Measurements from ENCODE around the gene ABCD1. TPM values are rescaled to one million over a fixed set of nuclear protein-coding genes. Genes with fewer than 3 reads are reported as not detected.

Gene ABCD1
- total and polyA plus RNA-seq, 2 experiments from 2014 or later, result 10.5 to 14.2 TPM

GRCh38 chrX:153771415-153772315, 47.0 kb downstream of the ABCD1 start:
- 81% methylated on average over 33 of the region's 37 CpGs for WGBS (ENCODE audit: low lambda C conversion rate, missing lambda C conversion rate)
- TF ChIP-seq EZH2 (IDR thresholded peaks at IDR 0.05; ENCODE audit: borderline replicate concordance) (no peak), CTCF (IDR thresholded peaks at IDR 0.05; ENCODE audit: poor library complexity) (no peak), EZH2phosphoT487 (IDR thresholded peaks at IDR 0.05; ENCODE audit: low read depth, severe bottlenecking, unreplicated experiment) (no peak)
- no peaks in the 10 kb centered on the region for H3K9me3 ChIP-seq (ENCODE audit: low read depth)

GRCh38 chrX:153772316-153773217, 47.9 kb downstream of the ABCD1 start:
- H3K4me3 ChIP-seq, result no peak overlapping the region

More at GRCh38 chrX:153771415-153772315, 47.0 kb downstream of the ABCD1 start:
- Histone ChIP-seq H3K36me3 (replicated peaks; ENCODE audit: insufficient read depth, low read depth) (no peaks in the 10 kb centered on the region), H3K27ac (no peak overlapping the region), H4K20me1 (ENCODE audit: insufficient read depth, poor library complexity, severe bottlenecking) (no peaks in the 10 kb centered on the region), H2AFZ (no peak overlapping the region), H3K9me2 (replicated peaks; ENCODE audit: insufficient read depth) (no peaks in the 10 kb centered on the region), H3K4me2 (no peak overlapping the region), H3K27me3 (no peaks in the 10 kb centered on the region), H3K79me2 (no peaks in the 10 kb centered on the region), H3K4me1 (ENCODE audit: insufficient read depth) (no peaks in the 10 kb centered on the region), H3K4me3 (no peak overlapping the region)
- DNase-seq (ENCODE audit: low spot score), result no peak

GRCh38 chrX:153773218-153773611, 48.6 kb downstream of the ABCD1 start:
- Histone ChIP-seq H3K27me3 (no peaks in the 10 kb centered on the region), H3K4me2 (no peak overlapping the region), H2AFZ (no peak overlapping the region), H3K27ac (no peak overlapping the region), H3K9me2 (replicated peaks; ENCODE audit: insufficient read depth) (no peaks in the 10 kb centered on the region), H4K20me1 (ENCODE audit: insufficient read depth, poor library complexity, severe bottlenecking) (no peaks in the 10 kb centered on the region), H3K9me3 (ENCODE audit: low read depth) (no peaks in the 10 kb centered on the region), H3K79me2 (no peaks in the 10 kb centered on the region), H3K36me3 (replicated peaks; ENCODE audit: insufficient read depth, low read depth) (no peaks in the 10 kb centered on the region), H3K4me3 (no peak overlapping the region), H3K4me1 (ENCODE audit: insufficient read depth) (no peaks in the 10 kb centered on the region)
- WGBS (ENCODE audit: low lambda C conversion rate, missing lambda C conversion rate), result 98% methylated on average over 23 of the region's 23 CpGs
- TF ChIP-seq EZH2phosphoT487 (IDR thresholded peaks at IDR 0.05; ENCODE audit: low read depth, severe bottlenecking, unreplicated experiment) (no peak), CTCF (IDR thresholded peaks at IDR 0.05; ENCODE audit: poor library complexity) (no peak), EZH2 (IDR thresholded peaks at IDR 0.05; ENCODE audit: borderline replicate concordance) (no peak)
- no peak for DNase-seq (ENCODE audit: low spot score)

More at GRCh38 chrX:153772316-153773217, 47.9 kb downstream of the ABCD1 start:
- Histone ChIP-seq H3K4me2 (no peak overlapping the region), H3K79me2 (no peaks in the 10 kb centered on the region), H3K9me2 (replicated peaks; ENCODE audit: insufficient read depth) (no peaks in the 10 kb centered on the region), H4K20me1 (ENCODE audit: insufficient read depth, poor library complexity, severe bottlenecking) (no peaks in the 10 kb centered on the region), H2AFZ (no peak overlapping the region), H3K9me3 (ENCODE audit: low read depth) (no peaks in the 10 kb centered on the region), H3K36me3 (replicated peaks; ENCODE audit: insufficient read depth, low read depth) (no peaks in the 10 kb centered on the region), H3K27me3 (no peaks in the 10 kb centered on the region), H3K27ac (no peak overlapping the region), H3K4me1 (ENCODE audit: insufficient read depth) (no peaks in the 10 kb centered on the region)
- no peak for DNase-seq (ENCODE audit: low spot score)
- TF ChIP-seq CTCF (IDR thresholded peaks at IDR 0.05; ENCODE audit: poor library complexity), result no peak
- no peak for TF ChIP-seq EZH2 (IDR thresholded peaks at IDR 0.05; ENCODE audit: borderline replicate concordance)
- no peak for TF ChIP-seq EZH2phosphoT487 (IDR thresholded peaks at IDR 0.05; ENCODE audit: low read depth, severe bottlenecking, unreplicated experiment)
- WGBS (ENCODE audit: low lambda C conversion rate, missing lambda C conversion rate), result 79% methylated on average over 19 of the region's 21 CpGs

All from hepatocyte (in vitro differentiated cells).